ENCODE results near the gene HPRT1.

DNA sequence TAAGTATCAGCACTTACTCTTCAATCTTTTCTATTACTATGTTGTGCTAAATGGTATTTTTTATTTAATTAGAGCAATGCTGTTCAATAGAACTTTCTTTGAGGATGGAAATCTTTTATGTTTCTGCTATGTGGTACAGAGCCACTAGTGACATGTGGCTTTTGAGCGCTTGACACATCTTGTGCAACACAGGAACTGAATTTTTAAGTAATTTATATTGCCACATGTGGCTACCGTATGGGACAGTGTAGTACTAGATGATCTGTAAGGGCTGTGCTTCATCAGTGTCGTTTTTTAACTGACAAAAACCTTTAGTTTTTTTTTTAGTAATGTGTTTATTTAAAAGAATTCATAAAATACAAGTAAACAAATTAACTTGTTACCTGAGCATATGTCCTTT is 22.4 kb downstream of the HPRT1 start:
- TF ChIP-seq, protein P1, sequence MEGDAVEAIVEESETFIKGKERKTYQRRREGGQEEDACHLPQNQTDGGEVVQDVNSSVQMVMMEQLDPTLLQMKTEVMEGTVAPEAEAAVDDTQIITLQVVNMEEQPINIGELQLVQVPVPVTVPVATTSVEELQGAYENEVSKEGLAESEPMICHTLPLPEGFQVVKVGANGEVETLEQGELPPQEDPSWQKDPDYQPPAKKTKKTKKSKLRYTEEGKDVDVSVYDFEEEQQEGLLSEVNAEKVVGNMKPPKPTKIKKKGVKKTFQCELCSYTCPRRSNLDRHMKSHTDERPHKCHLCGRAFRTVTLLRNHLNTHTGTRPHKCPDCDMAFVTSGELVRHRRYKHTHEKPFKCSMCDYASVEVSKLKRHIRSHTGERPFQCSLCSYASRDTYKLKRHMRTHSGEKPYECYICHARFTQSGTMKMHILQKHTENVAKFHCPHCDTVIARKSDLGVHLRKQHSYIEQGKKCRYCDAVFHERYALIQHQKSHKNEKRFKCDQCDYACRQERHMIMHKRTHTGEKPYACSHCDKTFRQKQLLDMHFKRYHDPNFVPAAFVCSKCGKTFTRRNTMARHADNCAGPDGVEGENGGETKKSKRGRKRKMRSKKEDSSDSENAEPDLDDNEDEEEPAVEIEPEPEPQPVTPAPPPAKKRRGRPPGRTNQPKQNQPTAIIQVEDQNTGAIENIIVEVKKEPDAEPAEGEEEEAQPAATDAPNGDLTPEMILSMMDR (IDR thresholded peaks at IDR 0.05): no peak
- no peak for TF ChIP-seq POLR2A (IDR thresholded peaks at IDR 0.05)
- TF ChIP-seq POLR2AphosphoS5 (IDR thresholded peaks at IDR 0.05): no peak
